ENCODE results near the gene MTMR11. TPM values are rescaled to one million over a fixed set of nuclear protein-coding genes. Genes with fewer than 3 reads are reported as not detected.

The MTMR11 gene
- total RNA-seq, 2 experiments from 2014 or later, result 0.51 to 0.86 TPM

DNA sequence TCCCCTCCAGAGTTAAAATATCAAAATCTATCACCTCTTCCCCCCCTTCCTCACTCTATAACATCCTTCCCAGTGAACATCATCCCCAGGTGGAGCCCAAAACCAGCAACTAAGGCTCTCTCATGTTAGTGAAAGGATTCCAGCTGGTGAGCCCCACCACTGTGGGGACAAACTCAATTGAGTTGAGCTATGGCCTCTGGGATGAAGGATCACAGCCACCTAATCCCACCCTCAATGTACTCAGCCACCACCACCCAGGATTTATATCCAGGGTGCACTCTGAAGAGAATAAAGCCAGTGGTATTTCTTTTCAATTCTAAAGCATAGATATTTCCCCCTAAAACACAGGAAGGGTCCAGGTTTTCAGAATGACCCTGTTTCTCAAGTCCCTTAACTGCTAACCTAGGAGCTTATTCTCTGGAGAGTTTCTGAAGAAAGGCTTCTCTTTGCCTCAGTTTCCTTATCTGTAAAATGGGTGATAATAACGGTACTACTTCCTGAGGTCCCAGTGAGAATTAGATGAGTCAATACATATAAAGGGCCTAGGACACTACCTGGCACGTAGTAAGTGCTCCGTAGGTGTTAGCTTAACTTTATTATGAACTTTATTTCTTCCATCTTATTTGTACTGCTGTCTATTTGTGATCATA is 53.0 kb downstream of the MTMR11 start:
- ChIA-PET CTCF (interaction anchor here (1.3 kb wide), 1 partner anchor 79 kb away, joined by 3 read pairs; no protein-coding TSS in a partner anchor), POLR2A (interaction anchor here (1.8 to 6.8 kb wide), 3 partner anchors 17 to 126 kb away, joined by 5 to 325 read pairs (median 104); partner anchors contain the start of gene BOLA1)
- H3K4me1 Mint-ChIP-seq (ENCODE audit: low read depth), result peaks cover 26% of the 10 kb centered on the region
- no peaks in the 10 kb centered on the region for H3K36me3 Mint-ChIP-seq (ENCODE audit: low read depth)
- intact Hi-C loops (cut with micrococcal nuclease), result no loop called here
- no peak overlapping the region for H3K4me3 Mint-ChIP-seq
- H3K27me3 Mint-ChIP-seq, result peaks cover 2% of the 10 kb centered on the region
- ATAC-seq, result no peak
- TF ChIP-seq, protein P1, sequence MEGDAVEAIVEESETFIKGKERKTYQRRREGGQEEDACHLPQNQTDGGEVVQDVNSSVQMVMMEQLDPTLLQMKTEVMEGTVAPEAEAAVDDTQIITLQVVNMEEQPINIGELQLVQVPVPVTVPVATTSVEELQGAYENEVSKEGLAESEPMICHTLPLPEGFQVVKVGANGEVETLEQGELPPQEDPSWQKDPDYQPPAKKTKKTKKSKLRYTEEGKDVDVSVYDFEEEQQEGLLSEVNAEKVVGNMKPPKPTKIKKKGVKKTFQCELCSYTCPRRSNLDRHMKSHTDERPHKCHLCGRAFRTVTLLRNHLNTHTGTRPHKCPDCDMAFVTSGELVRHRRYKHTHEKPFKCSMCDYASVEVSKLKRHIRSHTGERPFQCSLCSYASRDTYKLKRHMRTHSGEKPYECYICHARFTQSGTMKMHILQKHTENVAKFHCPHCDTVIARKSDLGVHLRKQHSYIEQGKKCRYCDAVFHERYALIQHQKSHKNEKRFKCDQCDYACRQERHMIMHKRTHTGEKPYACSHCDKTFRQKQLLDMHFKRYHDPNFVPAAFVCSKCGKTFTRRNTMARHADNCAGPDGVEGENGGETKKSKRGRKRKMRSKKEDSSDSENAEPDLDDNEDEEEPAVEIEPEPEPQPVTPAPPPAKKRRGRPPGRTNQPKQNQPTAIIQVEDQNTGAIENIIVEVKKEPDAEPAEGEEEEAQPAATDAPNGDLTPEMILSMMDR (IDR thresholded peaks at IDR 0.05), result no peak
- DNase-seq, result no peak
- H3K27ac Mint-ChIP-seq, result no peak overlapping the region
- no peaks in the 10 kb centered on the region for H3K9me3 Mint-ChIP-seq

- no peaks in the 10 kb centered on the region for H3K9me3 Mint-ChIP-seq
- ChIA-PET POLR2A (interaction anchor here (0.9 kb wide), 1 partner anchor 38 kb away, joined by 4 read pairs; no protein-coding TSS in a partner anchor), CTCF (no interaction called here)
- H3K27ac Mint-ChIP-seq, result peak overlapping the region; percentile 9
- H3K36me3 Mint-ChIP-seq (ENCODE audit: low read depth), result no peaks in the 10 kb centered on the region
- no peak for DNase-seq
- H3K4me3 Mint-ChIP-seq, result no peak overlapping the region
- no peaks in the 10 kb centered on the region for H3K27me3 Mint-ChIP-seq
- intact Hi-C loops (cut with micrococcal nuclease), result no loop called here
- peaks cover 30% of the 10 kb centered on the region for H3K4me1 Mint-ChIP-seq (ENCODE audit: low read depth)
- TF ChIP-seq, protein P1 (IDR thresholded peaks at IDR 0.05), result no peak
- ATAC-seq, result no peak
Measured at GRCh38 chr1:149881876-149882275, 54.8 kb downstream of the MTMR11 start.

DNA sequence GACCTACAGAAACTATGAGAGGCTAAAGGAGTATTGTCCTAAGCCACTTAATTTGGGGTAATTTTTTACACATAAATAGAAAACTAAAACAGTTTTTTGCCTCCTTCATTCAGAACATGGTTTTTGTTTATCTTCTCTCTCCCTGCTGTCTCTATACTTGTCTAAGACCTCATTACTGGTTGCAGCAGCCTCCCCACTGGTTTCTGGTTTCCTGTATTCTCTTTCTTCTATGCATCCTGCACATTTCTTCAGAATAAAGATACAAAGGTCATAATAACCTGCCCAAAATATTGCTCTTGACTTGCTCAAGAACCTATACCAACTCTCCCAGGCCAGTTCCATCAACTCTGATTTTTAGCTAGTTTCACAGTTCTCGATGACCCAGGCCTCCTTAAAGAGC is 57.1 kb downstream of the MTMR11 start:
- ATAC-seq (peak; percentile 66), DNase-seq (peak; percentile 44)
- Mint-ChIP-seq H3K27me3 (no peaks in the 10 kb centered on the region), H3K36me3 (ENCODE audit: low read depth) (no peaks in the 10 kb centered on the region), H3K4me3 (peak overlapping the region; percentile 9), H3K27ac (peak overlapping the region; percentile 76), H3K4me1 (ENCODE audit: low read depth) (peaks cover 30% of the 10 kb centered on the region), H3K9me3 (no peaks in the 10 kb centered on the region)
- CTCF ChIA-PET, result no interaction called here
- TF ChIP-seq, protein P1 (IDR thresholded peaks at IDR 0.05), result no peak
- POLR2A ChIA-PET, result interaction anchor here (0.9 kb wide), 1 partner anchor 8 kb away, joined by 3 read pairs; no protein-coding TSS in a partner anchor
- intact Hi-C loops (cut with micrococcal nuclease), result no loop called here

Other genes starting within 250 kb of the MTMR11 start
- not detected for gene FCGR1A, start 154.2 kb downstream of the MTMR11 start, total RNA-seq
- gene BOLA1, start 37.3 kb downstream of the MTMR11 start, total RNA-seq, result 10 to 100 TPM; 25.1 to 28.8 TPM
- gene SV2A, start 19.0 kb downstream of the MTMR11 start, total RNA-seq, result 1 to 10 TPM; 8.2 to 9.1 TPM
- 10 to 100 TPM; 67.1 to 67.6 TPM for gene SF3B4, start 9.1 kb downstream of the MTMR11 start, total RNA-seq
- 10 to 100 TPM; 16.1 to 17.3 TPM for gene OTUD7B, start 73.8 kb upstream of the MTMR11 start, total RNA-seq
- gene VPS45, start 130.9 kb upstream of the MTMR11 start, total RNA-seq, result 10 to 100 TPM; 19.4 to 22.8 TPM
- gene PLEKHO1, start 213.0 kb upstream of the MTMR11 start, total RNA-seq, result 10 to 100 TPM; 18.2 to 19.0 TPM